SKM-1 (cell line): Measurements from ENCODE around the gene NUDT14.

Experiments used
- DNase-seq: peaks from one replicate; lab custom pipeline; 2025; ENCODE audit not compliant: unreplicated experiment; lab: John Stamatoyannopoulos, UW

Gene NUDT14

GRCh38 chr14:105161309-105161708, 19.8 kb downstream of the NUDT14 start:
- DNase-seq, result no peak

GRCh38 chr14:105160776-105161175, 20.3 kb downstream of the NUDT14 start:
- no peak for DNase-seq

- no peak for DNase-seq
These were observed 21.8 kb downstream of the NUDT14 start for GRCh38 chr14:105159344-105159743.

- no peak for DNase-seq
These were observed 22.3 kb downstream of the NUDT14 start for GRCh38 chr14:105158794-105159193.

GRCh38 chr14:105157872-105158271, 23.2 kb downstream of the NUDT14 start:
- no peak for DNase-seq

GRCh38 chr14:105156414-105157375, 24.4 kb downstream of the NUDT14 start:
- no peak for DNase-seq

- no peak for DNase-seq
These were observed 25.3 kb downstream of the NUDT14 start for GRCh38 chr14:105155681-105156413.

- DNase-seq, result no peak
These were observed 26.0 kb downstream of the NUDT14 start for GRCh38 chr14:105155071-105155651.

GRCh38 chr14:105154476-105154871, 26.6 kb downstream of the NUDT14 start:
- DNase-seq, result no peak

GRCh38 chr14:105153739-105154475, 27.2 kb downstream of the NUDT14 start:
- DNase-seq, result no peak

GRCh38 chr14:105153331-105153731, 27.8 kb downstream of the NUDT14 start:
- DNase-seq, result no peak

- no peak for DNase-seq
These were observed 28.3 kb downstream of the NUDT14 start for GRCh38 chr14:105152794-105153241.

- DNase-seq, result no peak
These were observed 29.0 kb downstream of the NUDT14 start for GRCh38 chr14:105151838-105152793.

- DNase-seq, result no peak
These were observed 29.9 kb downstream of the NUDT14 start for GRCh38 chr14:105151084-105151837.

- no peak for DNase-seq
These were observed 30.6 kb downstream of the NUDT14 start for GRCh38 chr14:105150368-105151083.

- no peak for DNase-seq
These were observed 31.1 kb downstream of the NUDT14 start for GRCh38 chr14:105150026-105150367.

GRCh38 chr14:105149146-105149781, 31.8 kb downstream of the NUDT14 start:
- DNase-seq, result no peak

GRCh38 chr14:105148604-105149145, 32.4 kb downstream of the NUDT14 start:
- no peak for DNase-seq
